Vagina (tissue), 2 donors: Measurements from ENCODE around the gene YPEL3.

Source experiments
- CTCF ChIP-seq, 3 experiments: fragments of 450-650 bp in 2 of 3; fragments of 200-600 bp in 1 of 3; sonication (generic) in 1 of 3; IDR thresholded peaks; one replicate each; pipeline ENCODE4 v1.5.1; 2017 to 2019; ENCODE audit warnings: antibody characterized with exemption in 3 of 3, mild to moderate bottlenecking in 2 of 3, moderate library complexity in 2 of 3
- POLR2A ChIP-seq, 2 donors: fragments of 450-650 bp; IDR thresholded peaks; one replicate each; pipeline ENCODE4 v1.6.1; 2017; ENCODE audit warnings: antibody characterized with exemption in 2 of 2, mild to moderate bottlenecking in 2 of 2, moderate library complexity in 2 of 2
- POLR2AphosphoS5 ChIP-seq, 2 donors: sonication (generic); formaldehyde crosslinking; IDR thresholded peaks; one replicate each; pipeline ENCODE4 v1.9.0; 2017; ENCODE audit warnings: antibody characterized with exemption in 2 of 2, mild to moderate bottlenecking in 2 of 2, low read depth in 1 of 2; ENCODE audit not compliant: insufficient read depth in 1 of 2

GRCh38 chr16:30064729-30065101, 31.3 kb downstream of the YPEL3 start:
- TF ChIP-seq CTCF (IDR thresholded peaks at IDR 0.05) (no peak), POLR2AphosphoS5 (IDR thresholded peaks at IDR 0.05; ENCODE audit: insufficient read depth in 1 of 2, low read depth in 1 of 2) (no peak), POLR2A (IDR thresholded peaks at IDR 0.05) (no peak)
